HG03159 (cell line): ENCODE results near the gene ANKRD6.
"Not testable (repeated sequence)": the region's sequence is repeated elsewhere in the genome, so short reads cannot be mapped to it uniquely, and the experiment has no call there.

Source experiments
- ATAC-seq: cut with Tn5 transposase; IDR thresholded peaks from one replicate; pipeline ENCODE4 v1.9.1; 2021; ENCODE audit warnings: mild to moderate bottlenecking, moderate library complexity; ENCODE audit not compliant: unreplicated experiment

ANKRD6 gene

GRCh38 chr6:89591745-89592144 is 158.8 kb downstream of the ANKRD6 start:
- no peak for ATAC-seq

- ATAC-seq, result peak; percentile 96
Observed at GRCh38 chr6:89596056-89596455, 163.1 kb downstream of the ANKRD6 start.

- no peak for ATAC-seq
Observed at GRCh38 chr6:89596484-89596883, 163.5 kb downstream of the ANKRD6 start.

- ATAC-seq, result no peak
Observed at GRCh38 chr6:89597372-89597771, 164.4 kb downstream of the ANKRD6 start.

GRCh38 chr6:89597988-89598387 is 165.0 kb downstream of the ANKRD6 start:
- ATAC-seq, result no peak

GRCh38 chr6:89599727-89600126 is 166.8 kb downstream of the ANKRD6 start:
- ATAC-seq, result no peak

GRCh38 chr6:89602166-89602565 is 169.2 kb downstream of the ANKRD6 start:
- no peak for ATAC-seq

GRCh38 chr6:89604653-89605052 is 171.7 kb downstream of the ANKRD6 start:
- no peak for ATAC-seq

GRCh38 chr6:89605861-89606260 is 172.9 kb downstream of the ANKRD6 start:
- no peak for ATAC-seq

- ATAC-seq, result no peak
Observed at GRCh38 chr6:89610149-89610642, 177.2 kb downstream of the ANKRD6 start.

GRCh38 chr6:89611666-89612065 is 178.7 kb downstream of the ANKRD6 start:
- no peak for ATAC-seq

GRCh38 chr6:89612121-89612520 is 179.2 kb downstream of the ANKRD6 start:
- ATAC-seq, result no peak

GRCh38 chr6:89613790-89614189 is 180.8 kb downstream of the ANKRD6 start:
- ATAC-seq, result no peak

- ATAC-seq, result no peak
Observed at GRCh38 chr6:89615882-89616281, 182.9 kb downstream of the ANKRD6 start.

- ATAC-seq, result no peak
Observed at GRCh38 chr6:89616531-89616930, 183.6 kb downstream of the ANKRD6 start.

- ATAC-seq, result no peak
Observed at GRCh38 chr6:89618026-89618425, 185.1 kb downstream of the ANKRD6 start.

- no peak for ATAC-seq
Observed at GRCh38 chr6:89619567-89619966, 186.6 kb downstream of the ANKRD6 start.

- ATAC-seq, result no peak
Observed at GRCh38 chr6:89623749-89624148, 190.8 kb downstream of the ANKRD6 start.

- ATAC-seq, result no peak
Observed at GRCh38 chr6:89630488-89630887, 197.5 kb downstream of the ANKRD6 start.

GRCh38 chr6:89636412-89636811 is 203.5 kb downstream of the ANKRD6 start:
- not testable (repeated sequence) for ATAC-seq

GRCh38 chr6:89637960-89638319 is 205.0 kb downstream of the ANKRD6 start:
- ATAC-seq, result peak; percentile 1

GRCh38 chr6:89638320-89639195 is 205.6 kb downstream of the ANKRD6 start, which contains the start of gene LYRM2:
Gene LYRM2 (minus strand): TSS chr6:89638747. CDS start chr6:89638716, 31 bp downstream.
- ATAC-seq, result peak; percentile 99
